MCF 10A (cell line): ENCODE data around the gene MAOA. TPM values are rescaled to one million over a fixed set of nuclear protein-coding genes. Genes with fewer than 3 reads are reported as not detected.

Source experiments
- BruUV-seq: library from RNA; stranded (reverse); fragments of 400-500 nt; replicated peaks from 2 replicates; lab custom pipeline; 2021; lab: Mats Ljungman, UMichigan
- CTCF ChIA-PET: fragments of 300-600 bp; sonication (Branson Sonifier 250); formaldehyde crosslinking; extraction: SDS; loops from one replicate; lab custom pipeline; 2021; ENCODE audit warnings: antibody characterized with exemption, inconsistent platforms; lab: Yijun Ruan, JAX
- POLR2A ChIA-PET: fragments of 300-600, 350-650 bp; sonication (Branson Sonifier 250); formaldehyde crosslinking; extraction: SDS; loops from one replicate; lab custom pipeline; 2020; ENCODE audit warnings: antibody characterized with exemption, inconsistent platforms; lab: Yijun Ruan, JAX
- DNase-seq: peaks from one replicate; pipeline ENCODE4 v3.0.0-alpha.2; 2018; ENCODE audit not compliant: unreplicated experiment
- H3K27ac Mint-ChIP-seq: one replicate; pipeline ENCODE4 v1.8.0; 2022; ENCODE audit warnings: mild to moderate bottlenecking, low read depth, mixed read lengths; ENCODE audit not compliant: unreplicated experiment
- H3K27me3 Mint-ChIP-seq: one replicate; pipeline ENCODE4 v1.8.0; 2022; ENCODE audit warnings: mixed read lengths; ENCODE audit not compliant: insufficient read depth, unreplicated experiment
- H3K36me3 Mint-ChIP-seq: one replicate; pipeline ENCODE4 v1.8.0; 2022; ENCODE audit warnings: mild to moderate bottlenecking, moderate library complexity, mixed read lengths; ENCODE audit not compliant: insufficient read depth, unreplicated experiment
- H3K4me1 Mint-ChIP-seq: one replicate; pipeline ENCODE4 v1.8.0; 2022; ENCODE audit warnings: mixed read lengths; ENCODE audit not compliant: insufficient read depth, unreplicated experiment
- H3K4me3 Mint-ChIP-seq: one replicate; pipeline ENCODE4 v1.8.0; 2022; ENCODE audit warnings: mild to moderate bottlenecking, moderate library complexity, mixed read lengths; ENCODE audit not compliant: unreplicated experiment
- H3K9me3 Mint-ChIP-seq: one replicate; pipeline ENCODE4 v1.8.0; 2022; ENCODE audit warnings: mixed read lengths; ENCODE audit not compliant: unreplicated experiment
- CTCF ChIP-seq: fragments of 200-600 bp; IDR thresholded peaks from one replicate; pipeline ENCODE4 v1.8.0; 2022; ENCODE audit warnings: antibody characterized with exemption, mild to moderate bottlenecking; ENCODE audit not compliant: unreplicated experiment
- intact Hi-C: fragments of 100-400 bp; cut with micrococcal nuclease; formaldehyde crosslinking; loops from 2 replicates; pipeline ENCODE4 v1.14.1; 2022
- total RNA-seq: library from RNA; stranded (reverse); gene quantifications from 2 replicates; pipeline ENCODE4 v1.2.3, GENCODE V29; 2022

Gene MAOA
- total RNA-seq, 1 experiment from 2014 or later: 8.2 TPM

GRCh38 chrX:43735534-43735933 is 79.4 kb downstream of the MAOA start:
- CTCF ChIA-PET: interaction anchor here (0.9 to 1.1 kb wide), 3 partner anchors 15 to 176 kb away, joined by 3 to 5 read pairs (median 4); no protein-coding TSS in a partner anchor
- POLR2A ChIA-PET: interaction anchor here (1.1 kb wide), 1 partner anchor 12 kb away, joined by 5 read pairs; no protein-coding TSS in a partner anchor
- DNase-seq: no peak
- Mint-ChIP-seq H3K27ac (no peak overlapping the region), H3K9me3 (no peaks in the 10 kb centered on the region), H3K4me1 (no peaks in the 10 kb centered on the region), H3K27me3 (peaks cover 44% of the 10 kb centered on the region), H3K4me3 (no peak overlapping the region), H3K36me3 (peaks cover 45% of the 10 kb centered on the region)
- TF ChIP-seq CTCF: no peak
- no TSS peak for BruUV-seq
- intact Hi-C loops: no loop called here

GRCh38 chrX:43735957-43736356 is 79.9 kb downstream of the MAOA start:
- BruUV-seq: no TSS peak
- Mint-ChIP-seq H3K36me3 (peaks cover 49% of the 10 kb centered on the region), H3K9me3 (no peaks in the 10 kb centered on the region), H3K27me3 (peaks cover 40% of the 10 kb centered on the region), H3K27ac (no peak overlapping the region), H3K4me3 (no peak overlapping the region), H3K4me1 (no peaks in the 10 kb centered on the region)
- no peak for DNase-seq
- intact Hi-C loops: no loop called here
- ChIA-PET POLR2A (interaction anchor here (1.0 kb wide), 1 partner anchor 11 kb away, joined by 4 read pairs; no protein-coding TSS in a partner anchor), CTCF (interaction anchor here (0.6 to 1.0 kb wide), 5 partner anchors 10 to 1955 kb away, joined by 3 to 4 read pairs (median 3); no protein-coding TSS in a partner anchor)
- TF ChIP-seq CTCF: no peak

- ChIA-PET POLR2A (interaction anchor here (0.6 kb wide), 1 partner anchor 453 kb away, joined by 4 read pairs; no protein-coding TSS in a partner anchor), CTCF (interaction anchor here (0.6 to 1.0 kb wide), 3 partner anchors 124 to 190 kb away, joined by 3 to 4 read pairs (median 3); no protein-coding TSS in a partner anchor)
- intact Hi-C loops: no loop called here
- H3K9me3 Mint-ChIP-seq: no peaks in the 10 kb centered on the region
- H3K4me3 Mint-ChIP-seq: no peak overlapping the region
- peak; percentile 56 for DNase-seq
- peak overlapping the region; percentile 35 for H3K27ac Mint-ChIP-seq
- peaks cover 47% of the 10 kb centered on the region for H3K36me3 Mint-ChIP-seq
- no TSS peak for BruUV-seq
- peaks cover 48% of the 10 kb centered on the region for H3K27me3 Mint-ChIP-seq
- peaks cover 5% of the 10 kb centered on the region for H3K4me1 Mint-ChIP-seq
- no peak for TF ChIP-seq CTCF
Observed at GRCh38 chrX:43741843-43742573, 85.9 kb downstream of the MAOA start.

DNA sequence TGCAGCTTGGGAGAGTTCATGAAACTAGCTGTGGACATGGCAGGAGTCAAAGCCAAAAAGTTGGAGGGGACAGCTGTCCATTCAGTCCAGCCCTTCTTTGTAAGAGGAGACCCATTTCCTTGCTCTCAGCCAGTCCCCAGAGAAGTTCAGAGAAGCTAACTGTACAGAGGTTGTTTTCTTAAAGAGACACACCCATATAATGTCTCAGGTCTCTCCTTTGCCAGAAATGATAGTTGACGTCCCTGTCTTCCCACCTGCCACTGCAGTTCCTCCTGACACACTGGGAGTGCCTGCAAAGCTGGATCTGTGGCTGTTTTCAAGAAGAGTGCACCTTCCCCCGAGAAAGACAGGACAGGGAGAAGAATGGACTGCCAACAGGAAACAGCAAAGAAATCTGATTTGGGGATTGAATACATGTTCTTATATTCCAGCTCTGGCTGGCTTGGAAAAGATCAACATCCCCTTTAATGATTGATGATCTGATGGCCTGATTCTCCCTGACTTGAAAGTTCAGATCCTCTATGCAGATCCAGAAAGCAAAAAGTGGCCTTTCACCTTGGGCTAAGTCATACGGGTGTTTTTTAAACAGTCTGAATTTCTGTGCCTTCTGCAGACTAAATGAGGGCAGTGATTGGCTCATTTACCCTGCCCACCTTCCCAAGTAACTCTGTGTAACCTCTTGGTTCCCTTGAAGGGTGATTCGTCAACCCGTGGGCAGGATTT is 87.2 kb downstream of the MAOA start:
- H3K27me3 Mint-ChIP-seq: peaks cover 54% of the 10 kb centered on the region
- H3K36me3 Mint-ChIP-seq: peaks cover 51% of the 10 kb centered on the region
- ChIA-PET CTCF (interaction anchor here (0.6 kb wide), 2 partner anchors 120 to 161 kb away, joined by 3 to 4 read pairs; no protein-coding TSS in a partner anchor), POLR2A (interaction anchor here (0.6 to 1.3 kb wide), 3 partner anchors 85 to 392 kb away, joined by 3 read pairs; no protein-coding TSS in a partner anchor)
- no TSS peak for BruUV-seq
- H3K27ac Mint-ChIP-seq: no peak overlapping the region
- H3K9me3 Mint-ChIP-seq: no peaks in the 10 kb centered on the region
- no peak overlapping the region for H3K4me3 Mint-ChIP-seq
- intact Hi-C loops: no loop called here
- no peak for TF ChIP-seq CTCF
- DNase-seq: no peak
- peaks cover 5% of the 10 kb centered on the region for H3K4me1 Mint-ChIP-seq
